Gastroesophageal sphincter (tissue), 3 donors: ENCODE measurements around the gene MAN2A2.

Experiments used
- EP300 ChIP-seq: sonication (generic); formaldehyde crosslinking; IDR thresholded peaks from one replicate; pipeline ENCODE4 v1.6.1; 2017; ENCODE audit warnings: antibody characterized with exemption, mild to moderate bottlenecking
- POLR2AphosphoS5 ChIP-seq: sonication (generic); formaldehyde crosslinking; IDR thresholded peaks from one replicate; pipeline ENCODE4 v1.6.1; 2017; ENCODE audit warnings: antibody characterized with exemption
- TF ChIP-seq, protein P1 (sequence below), 4 experiments: fragments of 200-600 bp in 2 of 4; fragments of 450-650 bp in 2 of 4; sonication (generic) in 1 of 4; IDR thresholded peaks; one replicate each; pipeline ENCODE4 v1.5.1; 2017 to 2019; ENCODE audit warnings: antibody characterized with exemption in 4 of 4, mild to moderate bottlenecking in 2 of 4, moderate library complexity in 2 of 4

DNA sequence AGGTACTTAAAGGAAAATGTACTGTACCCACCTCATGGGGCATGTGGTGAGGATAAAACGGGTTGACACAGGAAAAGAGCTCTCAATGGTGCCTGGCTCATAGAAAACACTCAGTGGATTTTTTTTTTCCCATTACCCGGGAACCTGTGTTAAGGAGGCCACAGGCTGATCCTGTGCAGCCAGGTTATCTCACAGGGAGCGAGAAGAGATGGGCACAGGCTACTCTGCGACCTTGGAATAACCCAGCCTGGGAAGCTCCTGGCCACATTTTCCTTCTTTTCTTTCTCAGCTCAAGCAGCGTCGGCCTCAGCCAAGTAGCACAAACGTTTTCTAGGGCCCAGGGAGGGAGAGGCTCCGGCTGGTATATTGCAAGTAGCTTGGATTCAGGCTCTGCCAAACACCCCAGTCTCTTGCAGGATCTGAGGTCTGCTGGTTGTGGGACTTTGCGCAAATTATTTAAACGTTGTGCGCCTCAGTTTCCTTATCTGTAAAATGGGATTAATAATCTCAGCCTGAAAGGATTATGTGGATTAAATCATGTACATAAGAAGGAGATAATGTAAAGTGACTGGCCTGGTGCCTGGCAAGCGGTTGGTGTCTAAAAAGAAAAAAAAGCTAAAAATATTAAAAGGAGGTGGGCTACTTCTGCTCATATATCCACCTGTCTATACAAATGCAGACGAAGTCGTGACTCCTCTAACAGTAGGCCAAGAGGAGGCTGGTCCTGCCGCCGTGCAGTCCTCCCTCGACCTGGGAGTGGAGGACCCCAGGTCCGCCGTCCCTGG, 32.6 kb upstream of the MAN2A2 start:
- TF ChIP-seq, protein P1, sequence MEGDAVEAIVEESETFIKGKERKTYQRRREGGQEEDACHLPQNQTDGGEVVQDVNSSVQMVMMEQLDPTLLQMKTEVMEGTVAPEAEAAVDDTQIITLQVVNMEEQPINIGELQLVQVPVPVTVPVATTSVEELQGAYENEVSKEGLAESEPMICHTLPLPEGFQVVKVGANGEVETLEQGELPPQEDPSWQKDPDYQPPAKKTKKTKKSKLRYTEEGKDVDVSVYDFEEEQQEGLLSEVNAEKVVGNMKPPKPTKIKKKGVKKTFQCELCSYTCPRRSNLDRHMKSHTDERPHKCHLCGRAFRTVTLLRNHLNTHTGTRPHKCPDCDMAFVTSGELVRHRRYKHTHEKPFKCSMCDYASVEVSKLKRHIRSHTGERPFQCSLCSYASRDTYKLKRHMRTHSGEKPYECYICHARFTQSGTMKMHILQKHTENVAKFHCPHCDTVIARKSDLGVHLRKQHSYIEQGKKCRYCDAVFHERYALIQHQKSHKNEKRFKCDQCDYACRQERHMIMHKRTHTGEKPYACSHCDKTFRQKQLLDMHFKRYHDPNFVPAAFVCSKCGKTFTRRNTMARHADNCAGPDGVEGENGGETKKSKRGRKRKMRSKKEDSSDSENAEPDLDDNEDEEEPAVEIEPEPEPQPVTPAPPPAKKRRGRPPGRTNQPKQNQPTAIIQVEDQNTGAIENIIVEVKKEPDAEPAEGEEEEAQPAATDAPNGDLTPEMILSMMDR (IDR thresholded peaks at IDR 0.05) = no peak
- TF ChIP-seq POLR2AphosphoS5 (no peak), EP300 (no peak)
